Nephron (organoid): Measurements from ENCODE around the gene ID2.

Experiments used
- H3K27ac Mint-ChIP-seq, 3 experiments: 2 replicates each; pipeline ENCODE4 v1.8.0; 2020; ENCODE audit warnings: mixed read lengths in 3 of 3, mild to moderate bottlenecking in 2 of 3, moderate library complexity in 1 of 3
- H3K27me3 Mint-ChIP-seq: 2 replicates; pipeline ENCODE4 v1.8.0; 2021; ENCODE audit warnings: low read depth, mild to moderate bottlenecking, moderate library complexity, mixed read lengths
- H3K36me3 Mint-ChIP-seq: 2 replicates; pipeline ENCODE4 v1.8.0; 2020; ENCODE audit warnings: low read depth, mixed read lengths
- H3K4me1 Mint-ChIP-seq: 2 replicates; pipeline ENCODE4 v1.8.0; 2020; ENCODE audit warnings: mixed read lengths
- H3K4me3 Mint-ChIP-seq, 3 experiments: 2 replicates each; pipeline ENCODE4 v1.8.0; 2020; ENCODE audit warnings: mild to moderate bottlenecking in 3 of 3, mixed read lengths in 3 of 3, moderate library complexity in 2 of 3
- H3K9me3 Mint-ChIP-seq: 2 replicates; pipeline ENCODE4 v1.8.0; 2020; ENCODE audit warnings: mixed read lengths
- TF ChIP-seq, protein P1 (sequence below), 3 experiments: fragments of 200-600 bp; sonication (generic); IDR thresholded peaks; one replicate each; pipeline ENCODE4 v1.5.0; 2021; ENCODE audit warnings: antibody characterized with exemption in 3 of 3; ENCODE audit not compliant: unreplicated experiment in 3 of 3

Gene ID2

DNA sequence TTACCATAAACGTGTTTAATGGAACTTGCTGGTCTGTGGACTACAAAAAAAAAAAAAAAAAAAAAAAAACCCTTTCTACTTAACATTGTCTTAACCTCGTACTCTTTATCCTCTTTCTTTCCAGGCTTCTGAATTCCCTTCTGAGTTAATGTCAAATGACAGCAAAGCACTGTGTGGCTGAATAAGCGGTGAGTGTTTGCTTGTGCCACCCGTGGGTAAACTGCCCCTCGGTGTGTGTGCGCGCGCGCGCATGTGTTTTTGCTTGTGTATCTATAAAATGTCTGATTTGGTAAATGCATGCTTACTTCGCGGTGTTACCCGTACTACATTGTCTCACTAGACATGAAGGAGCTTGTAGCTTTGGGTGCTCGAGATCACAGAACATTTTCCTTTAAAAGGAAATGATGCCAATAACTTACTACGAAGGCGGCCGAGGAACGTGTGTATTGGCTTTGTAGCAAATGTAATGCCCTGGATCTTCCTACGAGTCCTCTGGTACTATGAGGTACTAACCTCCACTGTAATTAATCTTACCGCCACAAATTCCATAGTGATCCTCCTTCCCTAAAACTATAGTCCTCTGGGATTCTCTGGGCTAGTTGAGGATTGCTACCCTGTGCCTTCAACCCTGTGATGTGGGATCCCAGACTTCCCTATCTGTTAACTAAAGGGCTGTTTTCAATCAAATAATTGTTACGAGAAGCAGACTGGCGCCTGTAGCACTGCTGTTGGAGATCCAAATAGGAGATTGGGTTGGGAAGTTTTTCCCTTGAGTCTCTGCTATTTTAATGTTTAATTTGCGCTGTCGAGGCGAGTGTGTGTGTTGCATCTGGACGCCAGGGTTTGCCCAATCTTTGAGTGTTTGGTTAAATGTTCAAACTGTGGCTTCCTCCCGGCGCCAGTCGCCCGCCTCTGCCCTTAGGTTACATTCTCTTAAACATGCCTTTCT is 1.1 kb downstream of the ID2 start:
- Mint-ChIP-seq H3K9me3 (no peaks in the 10 kb centered on the region), H3K4me3 (peak overlapping the region; percentile 99 to 100 (median 100)), H3K27me3 (no peaks in the 10 kb centered on the region), H3K36me3 (peaks cover 24% of the 10 kb centered on the region), H3K4me1 (peaks cover 26% of the 10 kb centered on the region), H3K27ac (peak overlapping the region; percentile 89 to 98 (median 96))
- TF ChIP-seq, protein P1, sequence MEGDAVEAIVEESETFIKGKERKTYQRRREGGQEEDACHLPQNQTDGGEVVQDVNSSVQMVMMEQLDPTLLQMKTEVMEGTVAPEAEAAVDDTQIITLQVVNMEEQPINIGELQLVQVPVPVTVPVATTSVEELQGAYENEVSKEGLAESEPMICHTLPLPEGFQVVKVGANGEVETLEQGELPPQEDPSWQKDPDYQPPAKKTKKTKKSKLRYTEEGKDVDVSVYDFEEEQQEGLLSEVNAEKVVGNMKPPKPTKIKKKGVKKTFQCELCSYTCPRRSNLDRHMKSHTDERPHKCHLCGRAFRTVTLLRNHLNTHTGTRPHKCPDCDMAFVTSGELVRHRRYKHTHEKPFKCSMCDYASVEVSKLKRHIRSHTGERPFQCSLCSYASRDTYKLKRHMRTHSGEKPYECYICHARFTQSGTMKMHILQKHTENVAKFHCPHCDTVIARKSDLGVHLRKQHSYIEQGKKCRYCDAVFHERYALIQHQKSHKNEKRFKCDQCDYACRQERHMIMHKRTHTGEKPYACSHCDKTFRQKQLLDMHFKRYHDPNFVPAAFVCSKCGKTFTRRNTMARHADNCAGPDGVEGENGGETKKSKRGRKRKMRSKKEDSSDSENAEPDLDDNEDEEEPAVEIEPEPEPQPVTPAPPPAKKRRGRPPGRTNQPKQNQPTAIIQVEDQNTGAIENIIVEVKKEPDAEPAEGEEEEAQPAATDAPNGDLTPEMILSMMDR (IDR thresholded peaks at IDR 0.05; ENCODE audit: unreplicated experiment in 3 of 3): no peak

DNA sequence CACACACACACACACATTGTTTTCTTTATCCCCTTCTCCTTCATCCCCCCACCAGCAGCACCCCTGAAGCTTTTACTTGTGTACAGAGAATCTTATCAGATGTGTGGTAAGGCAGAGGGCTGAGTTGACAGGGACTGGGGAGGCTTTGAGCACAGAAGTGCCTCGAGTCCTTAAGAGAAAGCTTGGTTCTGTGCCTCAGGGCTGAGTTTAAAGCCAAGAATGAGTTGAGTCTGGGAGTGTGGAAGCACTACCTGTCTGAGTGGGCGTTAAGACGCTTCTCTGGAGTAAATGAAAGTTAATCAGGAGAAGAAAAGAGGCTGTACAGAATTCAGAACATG is 2.7 kb downstream of the ID2 start:
- H3K36me3 Mint-ChIP-seq: peaks cover 24% of the 10 kb centered on the region
- H3K4me3 Mint-ChIP-seq: peak overlapping the region; percentile 99 to 100 (median 100)

DNA sequence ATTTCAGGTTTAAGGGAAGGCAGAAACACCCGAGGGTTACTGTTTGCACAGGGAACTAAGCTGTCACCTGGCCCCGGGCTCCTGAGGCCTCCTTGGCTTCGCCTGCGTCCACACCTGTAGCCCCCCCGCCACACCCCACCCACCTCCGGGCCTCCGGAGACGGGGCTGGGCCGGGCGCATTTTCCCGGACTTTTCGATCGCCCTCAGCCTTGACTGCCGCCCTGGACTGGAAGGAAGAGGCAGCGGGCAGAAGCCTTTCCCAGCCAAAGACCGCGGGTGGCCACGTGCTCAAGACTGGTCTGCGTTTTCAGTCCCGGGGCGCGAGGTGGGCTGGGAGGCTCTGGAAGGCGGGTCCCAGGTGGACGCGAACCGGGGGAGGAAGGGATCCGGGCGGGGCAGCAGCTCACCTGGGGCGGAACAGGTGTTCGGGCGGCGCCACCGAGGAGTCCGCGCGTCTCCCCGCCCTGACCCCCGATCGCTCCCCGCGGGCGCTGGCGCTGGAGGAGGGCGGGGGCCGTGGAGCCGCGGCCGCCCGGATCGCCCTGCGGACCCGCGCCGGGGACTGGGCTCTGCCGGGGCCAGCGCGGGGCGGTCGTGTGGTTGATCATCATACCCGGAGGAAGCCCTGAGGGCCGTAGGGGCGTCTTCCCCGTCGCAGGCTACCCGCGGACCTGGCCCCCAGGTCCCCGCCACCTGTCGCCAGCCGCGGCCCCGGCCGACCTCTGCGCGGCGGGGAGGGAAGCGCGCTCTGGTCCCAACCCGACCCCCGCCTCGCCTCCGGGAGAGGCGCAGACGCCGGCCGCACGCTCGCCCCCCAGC is 3.2 kb downstream of the ID2 start:
- Mint-ChIP-seq H3K36me3 (peaks cover 24% of the 10 kb centered on the region), H3K9me3 (no peaks in the 10 kb centered on the region), H3K4me3 (peak overlapping the region; percentile 99 to 100 (median 100)), H3K27ac (peak overlapping the region; percentile 88 to 94 (median 89)), H3K27me3 (no peaks in the 10 kb centered on the region), H3K4me1 (peaks cover 16% of the 10 kb centered on the region)
- TF ChIP-seq, protein P1 (IDR thresholded peaks at IDR 0.05; ENCODE audit: unreplicated experiment in 3 of 3): no peak

More for the DNA sequence above, 2.7 kb downstream of the ID2 start:
- H3K4me1 Mint-ChIP-seq: peaks cover 21% of the 10 kb centered on the region
- H3K27me3 Mint-ChIP-seq: no peaks in the 10 kb centered on the region
- TF ChIP-seq, protein P1 (IDR thresholded peaks at IDR 0.05; ENCODE audit: unreplicated experiment in 3 of 3): no peak
- peak overlapping the region; percentile 88 to 94 (median 89) for H3K27ac Mint-ChIP-seq
- H3K9me3 Mint-ChIP-seq: no peaks in the 10 kb centered on the region

DNA sequence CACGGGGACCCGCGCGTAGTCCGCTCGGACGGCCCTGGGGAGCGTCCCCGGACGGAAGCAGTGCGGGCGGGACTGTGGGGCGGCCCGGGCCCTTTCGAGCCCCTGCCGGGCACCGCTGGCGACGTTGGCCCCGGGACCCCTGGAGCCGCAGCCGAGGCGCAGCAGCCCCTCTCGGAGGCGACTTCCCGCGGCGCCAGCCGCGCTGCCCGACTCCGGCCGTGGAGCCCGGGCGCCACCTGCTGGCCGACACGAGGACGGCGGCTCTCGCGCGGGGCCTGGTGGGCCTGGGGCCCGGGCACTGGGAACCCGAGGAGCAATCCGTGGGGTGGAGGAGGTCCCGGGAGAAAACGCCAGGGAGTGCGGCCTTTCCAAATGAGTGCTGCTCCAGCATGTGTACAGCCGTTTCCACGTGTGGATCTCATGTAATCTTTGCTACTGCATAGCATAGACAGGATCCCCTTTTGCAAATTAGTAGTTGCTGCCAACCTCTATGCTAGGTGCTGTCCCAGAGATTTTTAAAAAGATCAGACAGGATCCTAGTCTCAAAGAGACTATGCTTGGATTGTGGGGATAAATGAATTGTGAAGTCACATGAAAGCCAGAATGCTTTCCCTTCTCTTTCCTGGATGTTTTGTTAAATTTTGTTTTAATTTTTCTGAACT is 4.0 kb downstream of the ID2 start:
- TF ChIP-seq, protein P1 (IDR thresholded peaks at IDR 0.05; ENCODE audit: unreplicated experiment in 3 of 3): peak; percentile 96 to 99 (median 99)
- Mint-ChIP-seq H3K4me1 (peaks cover 12% of the 10 kb centered on the region), H3K27me3 (no peaks in the 10 kb centered on the region), H3K9me3 (no peaks in the 10 kb centered on the region), H3K27ac (peak overlapping the region in 2 of 3 experiments; percentile 45 to 62), H3K36me3 (peaks cover 24% of the 10 kb centered on the region), H3K4me3 (peak overlapping the region; percentile 77 to 81 (median 78))

DNA sequence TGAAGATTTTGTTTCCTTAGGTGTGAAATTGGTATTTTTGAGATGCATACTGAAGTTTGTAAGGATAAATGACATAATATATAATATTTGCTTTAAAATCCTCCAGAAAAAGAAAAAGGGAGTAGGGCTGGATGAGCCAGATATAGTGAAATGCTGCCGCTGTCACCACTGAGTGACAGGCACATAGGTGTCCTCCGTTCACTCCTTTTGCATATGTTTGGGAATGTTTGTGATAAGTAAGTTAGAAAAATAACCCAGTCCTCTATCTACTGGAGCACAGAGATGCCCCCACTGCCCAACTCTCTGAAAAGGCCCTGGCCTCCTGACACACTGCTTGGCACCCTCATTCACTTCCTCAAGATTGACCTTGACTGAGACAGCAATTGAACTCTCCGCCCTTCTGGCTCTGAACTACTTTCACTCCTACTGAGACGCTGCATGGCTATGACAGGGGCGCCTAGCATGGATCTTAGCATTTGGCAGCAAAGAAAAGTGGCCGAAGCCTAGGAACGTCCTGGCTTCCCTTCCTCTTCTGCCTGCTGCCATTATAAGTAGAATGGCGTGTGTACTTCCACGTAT is 10.1 kb downstream of the ID2 start:
- Mint-ChIP-seq H3K36me3 (no peaks in the 10 kb centered on the region), H3K9me3 (no peaks in the 10 kb centered on the region), H3K27ac (no peak overlapping the region), H3K4me3 (no peak overlapping the region), H3K27me3 (peaks cover 10% of the 10 kb centered on the region), H3K4me1 (no peaks in the 10 kb centered on the region)
- TF ChIP-seq, protein P1 (IDR thresholded peaks at IDR 0.05; ENCODE audit: unreplicated experiment in 3 of 3): no peak
